Activated T-helper 17 cell treated with anti-CD3 and anti-CD28 coated beads, Interleukin-2, amount 50 U/mL, for 72 hours (primary cell): ENCODE data around the gene LHX3. TPM values are rescaled to one million over a fixed set of nuclear protein-coding genes. Genes with fewer than 3 reads are reported as not detected.

ENCODE experiments used
- ATAC-seq: fragments of 150-1000 bp; cut with Tn5 transposase; replicated peaks from 2 replicates; pipeline ENCODE4 v1.10.0; 2021; ENCODE audit warnings: mild to moderate bottlenecking, moderate library complexity
- H3K27ac Mint-ChIP-seq: one replicate; pipeline ENCODE4 v1.8.0; 2022; ENCODE audit warnings: mixed read lengths
- H3K27me3 Mint-ChIP-seq: one replicate; pipeline ENCODE4 v1.8.0; 2022; ENCODE audit warnings: mixed read lengths
- H3K36me3 Mint-ChIP-seq: one replicate; pipeline ENCODE4 v1.8.0; 2022; ENCODE audit warnings: low read depth, mild to moderate bottlenecking, mixed read lengths
- H3K4me1 Mint-ChIP-seq: one replicate; pipeline ENCODE4 v1.8.0; 2022; ENCODE audit warnings: mixed read lengths
- H3K4me3 Mint-ChIP-seq: one replicate; pipeline ENCODE4 v1.8.0; 2022; ENCODE audit warnings: mild to moderate bottlenecking, mixed read lengths
- H3K9me3 Mint-ChIP-seq: one replicate; pipeline ENCODE4 v1.8.0; 2022; ENCODE audit warnings: mixed read lengths
- total RNA-seq, 2 donors: library from RNA; stranded (reverse); gene quantifications; one replicate each; pipeline ENCODE4 v1.2.3, GENCODE V29; 2022

The LHX3 gene
- total RNA-seq, 2 donors from 2014 or later = 0.16 TPM; not detected in 1

GRCh38 chr9:136191099-136191959 lies 13.6 kb downstream of the LHX3 start:
- Mint-ChIP-seq H3K9me3 (no peaks in the 10 kb centered on the region), H3K4me1 (no peaks in the 10 kb centered on the region), H3K27me3 (peaks cover 38% of the 10 kb centered on the region), H3K27ac (no peak overlapping the region), H3K36me3 (no peaks in the 10 kb centered on the region), H3K4me3 (no peak overlapping the region)
- ATAC-seq = no peak

DNA sequence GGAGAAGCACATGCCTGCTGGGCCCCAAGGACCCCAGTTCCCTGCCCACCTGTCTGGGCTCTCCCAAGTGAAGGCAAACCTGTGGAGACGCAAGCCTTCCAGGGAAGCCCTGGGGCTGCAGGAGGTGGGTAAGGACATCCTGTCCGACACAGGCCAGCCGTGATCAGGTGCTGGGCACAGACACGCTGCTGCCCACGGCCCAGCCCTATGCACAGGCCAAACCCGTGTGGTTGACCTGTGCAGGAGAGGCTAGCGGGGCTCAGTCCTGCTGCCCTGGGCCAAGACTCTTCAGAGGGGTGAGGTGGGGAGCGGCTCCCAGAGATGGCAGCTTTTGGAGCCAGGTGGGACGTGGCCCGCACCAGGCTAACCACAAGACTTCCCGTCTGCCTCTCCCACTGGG lies 14.3 kb downstream of the LHX3 start:
- H3K27ac Mint-ChIP-seq = no peak overlapping the region
- no peaks in the 10 kb centered on the region for H3K9me3 Mint-ChIP-seq
- H3K4me3 Mint-ChIP-seq = no peak overlapping the region
- peaks cover 34% of the 10 kb centered on the region for H3K27me3 Mint-ChIP-seq
- H3K36me3 Mint-ChIP-seq = no peaks in the 10 kb centered on the region
- ATAC-seq = no peak
- H3K4me1 Mint-ChIP-seq = no peaks in the 10 kb centered on the region

- no peaks in the 10 kb centered on the region for H3K9me3 Mint-ChIP-seq
- H3K4me1 Mint-ChIP-seq = no peaks in the 10 kb centered on the region
- no peaks in the 10 kb centered on the region for H3K36me3 Mint-ChIP-seq
- no peak overlapping the region for H3K4me3 Mint-ChIP-seq
- peaks cover 34% of the 10 kb centered on the region for H3K27me3 Mint-ChIP-seq
- no peak for ATAC-seq
- H3K27ac Mint-ChIP-seq = no peak overlapping the region
Measured at GRCh38 chr9:136190237-136190601, 14.7 kb downstream of the LHX3 start.

DNA sequence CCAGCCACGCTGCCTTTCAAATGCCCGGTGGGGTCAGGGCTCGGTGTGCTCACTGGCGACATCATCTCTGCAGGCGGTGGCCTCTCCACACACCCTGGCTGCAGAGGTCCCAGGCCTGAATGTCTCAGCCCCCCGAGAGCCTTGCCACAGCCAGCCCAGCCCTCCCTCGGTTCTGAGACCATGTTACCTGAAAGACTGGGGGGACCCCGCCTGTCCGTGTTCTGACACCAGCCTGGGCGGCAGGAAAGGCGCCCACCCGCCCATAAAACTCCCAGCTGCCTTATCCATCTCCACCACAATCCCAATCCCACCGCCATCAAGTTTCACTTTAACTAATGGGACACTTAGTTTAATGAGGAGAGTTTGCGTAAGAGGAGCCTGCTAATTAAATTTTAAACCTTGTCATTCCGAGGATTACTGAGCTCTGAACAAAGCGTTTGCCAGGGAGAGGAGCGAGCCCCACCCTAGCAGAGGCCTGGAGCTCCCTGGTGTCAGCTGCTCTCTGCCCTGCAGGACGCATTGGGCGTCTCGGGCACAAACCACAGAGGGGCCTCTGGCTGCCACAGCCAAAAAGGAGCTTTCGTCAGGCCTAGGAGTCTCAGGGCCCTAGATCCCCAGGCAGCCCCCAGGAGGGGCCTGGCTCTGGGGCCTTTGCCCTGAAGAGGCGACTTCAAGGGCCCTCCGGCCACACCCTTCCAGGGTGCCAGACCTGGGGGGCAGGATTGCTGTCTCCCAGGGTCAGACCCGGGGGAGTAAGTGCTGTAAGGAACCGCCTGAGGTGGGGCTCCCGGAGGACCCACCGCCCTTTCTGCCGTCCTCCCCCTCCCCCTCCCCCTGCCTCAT lies 15.3 kb downstream of the LHX3 start:
- no peak overlapping the region for H3K4me3 Mint-ChIP-seq
- H3K27ac Mint-ChIP-seq = no peak overlapping the region
- no peaks in the 10 kb centered on the region for H3K4me1 Mint-ChIP-seq
- ATAC-seq = no peak
- H3K36me3 Mint-ChIP-seq = no peaks in the 10 kb centered on the region
- H3K9me3 Mint-ChIP-seq = no peaks in the 10 kb centered on the region
- H3K27me3 Mint-ChIP-seq = peaks cover 38% of the 10 kb centered on the region

DNA sequence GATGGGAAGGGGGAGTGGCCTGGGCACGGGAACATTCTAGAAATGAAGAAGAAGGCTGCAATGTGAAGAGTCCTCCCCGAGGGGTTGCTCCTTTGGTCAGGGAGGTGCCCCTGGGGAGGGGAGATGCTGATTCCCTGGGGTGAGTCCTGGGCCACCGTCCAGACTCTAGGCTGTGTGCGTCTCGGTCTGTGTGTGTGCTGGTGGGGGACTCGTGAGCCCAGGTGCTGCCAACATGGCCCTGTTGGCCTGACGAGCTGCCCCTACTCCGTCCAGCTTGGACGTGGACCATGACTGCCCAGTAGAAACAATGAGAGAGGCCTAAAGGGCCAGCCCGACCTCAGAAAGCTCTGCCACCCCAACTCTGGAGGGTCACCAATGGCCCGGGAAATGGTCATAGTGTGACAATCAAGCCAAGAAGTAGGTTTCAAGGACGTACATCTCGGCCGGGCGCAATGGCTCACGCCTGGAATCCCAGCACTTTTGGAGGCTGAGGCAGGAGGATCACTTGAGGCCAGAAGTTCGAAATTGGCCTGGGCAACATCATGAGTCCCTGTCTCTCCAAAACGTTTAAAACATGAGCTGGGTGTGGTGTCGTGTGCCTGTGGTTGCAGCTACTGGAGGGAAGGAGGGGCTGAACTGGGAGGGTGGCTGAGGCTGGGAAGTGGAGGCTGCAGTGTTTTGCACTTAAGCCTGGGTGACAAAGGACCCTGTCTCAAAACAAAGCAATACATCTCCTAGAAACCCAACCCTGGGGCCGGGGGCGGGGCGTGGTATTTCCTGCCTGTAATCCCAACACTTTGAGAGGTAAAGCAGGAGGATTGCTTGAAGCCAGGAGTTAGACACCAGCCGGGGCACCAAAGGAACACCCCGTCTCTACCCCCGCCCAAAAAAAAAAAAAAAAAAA lies 17.0 kb downstream of the LHX3 start:
- Mint-ChIP-seq H3K27me3 (peaks cover 39% of the 10 kb centered on the region), H3K4me3 (no peak overlapping the region), H3K4me1 (no peaks in the 10 kb centered on the region), H3K36me3 (no peaks in the 10 kb centered on the region), H3K27ac (no peak overlapping the region), H3K9me3 (no peaks in the 10 kb centered on the region)
- no peak for ATAC-seq

DNA sequence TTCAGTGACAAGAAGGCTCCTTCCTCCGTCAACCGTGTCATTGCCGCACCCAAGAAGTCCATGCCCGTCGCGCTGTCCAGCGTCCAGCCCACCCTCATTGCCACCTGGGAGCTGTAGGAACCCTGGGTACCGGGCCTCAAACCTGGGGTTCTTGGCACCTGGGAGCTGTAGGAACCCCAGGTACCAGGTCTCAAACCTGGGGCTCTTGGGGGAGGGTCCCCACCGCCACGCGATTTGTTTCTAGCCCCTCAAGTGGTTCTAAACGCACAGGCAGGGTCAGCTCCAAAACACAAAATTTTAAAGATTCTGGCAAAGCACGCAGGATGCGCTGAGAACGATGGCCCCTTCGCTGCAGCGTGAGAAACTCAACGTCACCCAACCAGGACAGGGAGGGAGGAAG lies 17.7 kb downstream of the LHX3 start:
- no peaks in the 10 kb centered on the region for H3K4me1 Mint-ChIP-seq
- H3K9me3 Mint-ChIP-seq = no peaks in the 10 kb centered on the region
- no peak overlapping the region for H3K27ac Mint-ChIP-seq
- H3K4me3 Mint-ChIP-seq = no peak overlapping the region
- peaks cover 42% of the 10 kb centered on the region for H3K27me3 Mint-ChIP-seq
- H3K36me3 Mint-ChIP-seq = no peaks in the 10 kb centered on the region
- ATAC-seq = no peak

GRCh38 chr9:136186386-136186785 lies 18.5 kb downstream of the LHX3 start:
- Mint-ChIP-seq H3K27ac (no peak overlapping the region), H3K27me3 (peaks cover 42% of the 10 kb centered on the region), H3K4me1 (no peaks in the 10 kb centered on the region), H3K36me3 (no peaks in the 10 kb centered on the region), H3K4me3 (no peak overlapping the region), H3K9me3 (no peaks in the 10 kb centered on the region)
- ATAC-seq = no peak

DNA sequence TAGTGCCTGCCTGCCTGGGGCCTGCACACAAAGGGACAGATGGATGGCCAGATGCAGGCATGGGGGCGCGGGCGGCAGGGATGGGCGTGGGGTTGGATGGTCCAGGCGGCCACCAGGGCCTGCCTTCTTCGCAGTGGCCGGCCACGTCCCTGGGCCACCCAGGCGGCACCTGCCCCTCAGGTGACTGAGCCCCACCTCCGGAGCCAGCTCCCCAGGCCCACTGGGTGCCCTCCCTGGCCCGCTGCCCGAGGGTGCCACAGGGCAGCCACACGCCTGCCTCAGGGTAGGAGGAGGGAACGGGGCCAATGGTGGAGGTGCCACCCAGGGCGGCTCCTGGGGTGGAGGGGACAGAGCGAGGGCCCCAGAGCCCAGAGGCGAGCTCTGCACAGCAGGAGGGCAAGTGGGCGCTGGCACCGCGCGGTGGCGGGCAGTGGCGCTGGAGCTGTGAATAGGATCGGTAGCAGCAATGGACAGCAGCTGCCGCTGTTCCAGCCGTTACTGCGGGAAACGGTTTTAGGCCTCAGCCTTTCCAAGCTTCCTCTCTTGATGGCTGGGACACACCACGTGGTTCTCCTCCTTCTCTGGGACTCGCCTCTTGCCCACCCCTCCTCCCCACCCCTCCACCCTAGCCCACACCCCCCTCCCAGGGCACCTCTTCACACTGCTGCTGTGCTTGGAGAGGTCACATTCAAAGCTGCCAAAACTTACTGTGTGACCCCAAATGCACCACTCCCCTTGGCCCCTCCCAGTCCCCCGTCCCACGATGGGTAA lies 19.1 kb downstream of the LHX3 start:
- Mint-ChIP-seq H3K4me3 (no peak overlapping the region), H3K4me1 (no peaks in the 10 kb centered on the region), H3K36me3 (no peaks in the 10 kb centered on the region), H3K9me3 (no peaks in the 10 kb centered on the region), H3K27me3 (peaks cover 36% of the 10 kb centered on the region), H3K27ac (no peak overlapping the region)
- no peak for ATAC-seq

DNA sequence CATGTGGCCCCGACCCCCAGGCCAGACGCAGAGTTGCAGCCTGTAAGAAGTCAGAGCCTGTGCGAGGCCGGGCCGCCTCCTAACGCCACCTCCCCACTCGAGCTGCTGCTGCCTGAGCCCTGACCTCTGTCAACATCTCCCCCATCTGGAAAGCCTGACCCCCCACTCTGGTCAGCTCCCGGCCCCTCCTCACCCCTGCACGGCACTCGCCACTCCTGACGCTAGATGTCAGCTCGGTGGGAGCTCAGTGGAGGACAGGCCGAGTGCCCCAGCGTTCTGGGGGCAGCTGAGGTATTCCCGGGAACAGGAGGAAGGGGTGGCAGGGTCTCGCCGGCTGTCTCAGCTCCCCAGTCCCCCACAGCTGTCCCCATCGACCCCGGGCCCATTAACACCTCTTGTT lies 19.9 kb downstream of the LHX3 start:
- ATAC-seq = no peak
- Mint-ChIP-seq H3K27ac (no peak overlapping the region), H3K4me1 (no peaks in the 10 kb centered on the region), H3K4me3 (no peak overlapping the region), H3K9me3 (no peaks in the 10 kb centered on the region), H3K27me3 (peaks cover 32% of the 10 kb centered on the region), H3K36me3 (no peaks in the 10 kb centered on the region)

- Mint-ChIP-seq H3K27ac (no peak overlapping the region), H3K4me1 (no peaks in the 10 kb centered on the region), H3K9me3 (no peaks in the 10 kb centered on the region), H3K27me3 (peaks cover 25% of the 10 kb centered on the region), H3K4me3 (no peak overlapping the region), H3K36me3 (no peaks in the 10 kb centered on the region)
- ATAC-seq = no peak
Measured at GRCh38 chr9:136182850-136183422, 22.0 kb downstream of the LHX3 start.

DNA sequence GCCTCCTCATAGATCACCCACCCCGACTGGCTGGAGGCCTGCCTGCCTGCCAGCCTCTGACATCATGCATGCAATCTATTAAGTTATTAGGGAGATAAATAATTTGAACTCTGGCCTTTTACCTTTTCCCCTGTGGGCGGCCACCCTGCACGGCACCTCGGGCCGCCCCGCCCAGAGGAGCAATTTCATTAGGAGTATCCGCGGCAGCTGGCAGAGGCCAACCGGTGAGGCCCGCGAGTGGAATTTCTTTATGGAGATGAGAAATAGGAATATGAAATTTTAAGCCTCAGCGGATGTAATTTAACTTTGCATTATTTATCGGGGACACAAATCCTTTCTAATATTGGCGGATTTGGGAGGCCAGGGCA lies 22.5 kb downstream of the LHX3 start:
- ATAC-seq = no peak

GRCh38 chr9:136181784-136182419 lies 23.0 kb downstream of the LHX3 start:
- Mint-ChIP-seq H3K4me3 (no peak overlapping the region), H3K27me3 (peaks cover 15% of the 10 kb centered on the region), H3K27ac (no peak overlapping the region), H3K9me3 (no peaks in the 10 kb centered on the region), H3K36me3 (no peaks in the 10 kb centered on the region), H3K4me1 (no peaks in the 10 kb centered on the region)
- no peak for ATAC-seq

More for the DNA sequence above, 22.5 kb downstream of the LHX3 start:
- Mint-ChIP-seq H3K27me3 (peaks cover 20% of the 10 kb centered on the region), H3K4me1 (no peaks in the 10 kb centered on the region), H3K9me3 (no peaks in the 10 kb centered on the region), H3K27ac (no peak overlapping the region), H3K4me3 (no peak overlapping the region), H3K36me3 (no peaks in the 10 kb centered on the region)

DNA sequence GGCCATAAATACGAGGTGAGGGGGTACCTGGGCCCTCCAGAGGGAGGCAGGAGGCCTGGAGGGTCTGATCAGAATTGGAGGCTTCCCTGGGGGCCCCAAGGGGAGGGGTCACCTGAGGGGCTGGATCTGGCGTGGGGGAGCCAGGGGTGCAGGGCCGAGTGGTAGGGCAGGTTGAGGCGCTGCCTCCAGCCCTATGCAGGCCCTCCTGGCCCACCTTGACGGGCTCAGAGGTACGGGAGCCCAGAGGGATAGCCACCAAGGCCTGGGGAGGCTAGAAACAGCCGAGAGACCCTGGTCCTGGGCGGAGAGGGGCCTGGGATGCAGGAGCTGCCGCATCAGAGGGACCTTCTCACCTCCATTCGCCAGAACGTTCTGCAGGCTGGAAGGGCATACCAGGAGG lies 24.3 kb downstream of the LHX3 start:
- peaks cover 8% of the 10 kb centered on the region for H3K27me3 Mint-ChIP-seq
- no peak for ATAC-seq
- H3K36me3 Mint-ChIP-seq = no peaks in the 10 kb centered on the region
- no peak overlapping the region for H3K4me3 Mint-ChIP-seq
- no peaks in the 10 kb centered on the region for H3K9me3 Mint-ChIP-seq
- no peaks in the 10 kb centered on the region for H3K4me1 Mint-ChIP-seq
- H3K27ac Mint-ChIP-seq = no peak overlapping the region
